Measurements from ENCODE around the gene PDIA5.
"Not testable (repeated sequence)": the region's sequence is repeated elsewhere in the genome, so short reads cannot be mapped to it uniquely, and the experiment has no call there.

The PDIA5 gene

DNA sequence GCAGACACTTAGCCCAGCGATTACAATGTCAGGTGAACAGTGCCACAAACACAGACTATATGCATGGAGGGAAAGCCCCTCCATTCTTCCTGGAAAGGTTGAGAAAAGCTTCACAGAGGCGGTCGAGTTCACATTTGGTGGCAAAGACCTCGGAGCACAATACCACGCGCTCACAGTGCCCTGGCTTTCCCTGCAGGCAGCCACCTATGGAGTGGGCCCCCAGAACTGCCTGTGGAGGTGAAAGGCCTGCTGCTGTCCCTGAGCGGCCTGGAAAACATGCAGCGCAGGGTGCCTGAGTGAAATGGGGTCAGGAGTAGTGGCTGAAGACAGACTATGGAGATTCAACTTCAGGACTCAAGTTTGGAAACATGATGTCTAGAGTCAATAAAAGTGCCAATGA, 26.9 kb downstream of the PDIA5 start:
- DNase-seq (ENCODE audit: low read depth), result no peak

DNA sequence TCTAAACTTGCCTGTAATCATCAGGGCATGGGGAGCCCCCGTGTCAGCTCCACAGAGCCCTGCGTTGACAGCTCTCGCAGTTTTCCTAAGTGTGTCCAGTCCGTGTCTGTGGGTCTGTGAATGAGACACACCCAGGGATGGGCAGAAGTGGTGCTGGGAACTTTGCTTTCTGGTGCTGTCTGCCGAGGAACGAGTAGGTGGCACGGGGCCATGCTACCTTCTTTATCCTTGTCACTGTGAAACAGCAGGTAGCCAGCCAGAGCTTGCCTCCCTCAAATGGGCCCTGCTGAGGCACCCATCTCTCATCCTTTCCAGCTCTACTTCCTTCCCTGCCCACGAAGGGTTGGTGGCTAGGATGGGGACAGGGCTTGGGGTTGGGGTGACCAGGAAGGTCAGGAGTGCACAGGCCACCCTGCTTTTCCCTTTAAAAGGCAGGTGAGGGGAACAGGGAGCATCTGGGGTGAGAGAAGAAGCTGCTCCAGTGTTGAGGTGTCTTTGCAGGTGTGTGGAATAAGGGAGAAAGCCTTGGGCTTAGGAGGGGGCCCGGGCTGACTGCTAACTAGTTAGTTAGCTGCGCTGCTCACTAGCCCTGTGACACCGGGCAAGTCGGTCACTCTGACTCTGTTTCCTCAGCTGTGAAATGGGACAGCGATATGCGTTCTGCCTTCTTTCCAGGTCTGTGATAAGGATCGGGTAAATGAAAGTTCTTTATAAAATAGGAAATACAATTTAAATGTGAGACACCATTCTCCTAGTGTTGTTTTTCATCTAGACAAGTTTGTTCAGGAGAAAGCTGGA, 27.9 kb downstream of the PDIA5 start:
- DNase-seq (ENCODE audit: low read depth), result no peak

GRCh38 chr3:123096126-123096525, 29.3 kb downstream of the PDIA5 start:
- no peak for DNase-seq (ENCODE audit: low read depth)

GRCh38 chr3:123096731-123097130, 29.9 kb downstream of the PDIA5 start:
- peak; percentile 36 for DNase-seq (ENCODE audit: low read depth)

GRCh38 chr3:123098426-123099330, 31.9 kb downstream of the PDIA5 start:
- peak; percentile 65 for DNase-seq (ENCODE audit: low read depth)

DNA sequence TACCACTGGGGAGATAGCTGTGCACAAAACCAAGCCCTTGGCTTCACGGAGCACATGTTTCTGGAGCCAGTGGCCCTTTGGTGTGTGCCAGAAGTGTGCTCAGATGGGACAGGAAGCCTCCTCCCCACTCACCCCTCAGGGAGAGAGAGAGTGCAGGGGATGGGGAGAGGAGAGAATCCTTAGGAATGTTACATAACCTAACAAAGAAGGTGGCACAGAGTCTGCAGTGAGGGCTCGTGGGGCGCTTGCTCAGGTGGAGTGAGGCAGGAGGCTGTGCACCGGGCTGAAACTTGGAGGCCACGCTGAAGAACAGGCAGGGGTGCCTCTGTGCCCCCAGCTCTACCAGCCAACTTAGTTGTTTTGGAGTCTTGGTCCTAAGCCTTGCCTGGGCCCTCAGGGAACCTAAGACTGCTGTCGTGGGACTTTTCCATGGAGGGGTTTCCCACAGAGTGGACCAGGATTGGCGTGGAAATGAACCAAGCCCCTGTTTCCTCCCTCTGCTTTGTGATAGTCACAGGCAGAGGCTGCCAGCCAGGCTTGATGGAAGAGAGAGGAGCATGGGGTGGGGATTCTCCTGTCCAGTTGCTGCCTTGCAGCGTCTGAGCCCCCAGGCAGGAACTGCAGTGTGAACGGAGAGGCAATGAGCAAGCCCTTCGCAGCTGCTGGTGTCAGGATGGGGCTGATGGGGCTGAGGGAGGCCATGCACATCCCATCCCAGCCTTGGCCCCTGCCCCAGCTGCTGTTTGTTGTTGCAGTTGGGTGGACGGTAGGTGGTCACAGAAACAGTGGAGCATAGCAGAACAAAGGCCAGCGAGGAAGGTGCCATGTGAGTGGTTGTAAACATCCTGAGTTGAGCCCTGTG, 32.7 kb downstream of the PDIA5 start:
- DNase-seq (ENCODE audit: low read depth), result no peak

- no peak for DNase-seq (ENCODE audit: low read depth)
These were observed 33.5 kb downstream of the PDIA5 start for GRCh38 chr3:123100193-123100776.

- DNase-seq (ENCODE audit: low read depth), result no peak
These were observed 35.4 kb downstream of the PDIA5 start for GRCh38 chr3:123102249-123102648.

- DNase-seq (ENCODE audit: low read depth), result no peak
These were observed 36.0 kb downstream of the PDIA5 start for GRCh38 chr3:123102826-123103225.

GRCh38 chr3:123104550-123104949, 37.7 kb downstream of the PDIA5 start:
- DNase-seq (ENCODE audit: low read depth), result peak; percentile 83

GRCh38 chr3:123105201-123106189, 38.7 kb downstream of the PDIA5 start:
- no peak for DNase-seq (ENCODE audit: low read depth)

DNA sequence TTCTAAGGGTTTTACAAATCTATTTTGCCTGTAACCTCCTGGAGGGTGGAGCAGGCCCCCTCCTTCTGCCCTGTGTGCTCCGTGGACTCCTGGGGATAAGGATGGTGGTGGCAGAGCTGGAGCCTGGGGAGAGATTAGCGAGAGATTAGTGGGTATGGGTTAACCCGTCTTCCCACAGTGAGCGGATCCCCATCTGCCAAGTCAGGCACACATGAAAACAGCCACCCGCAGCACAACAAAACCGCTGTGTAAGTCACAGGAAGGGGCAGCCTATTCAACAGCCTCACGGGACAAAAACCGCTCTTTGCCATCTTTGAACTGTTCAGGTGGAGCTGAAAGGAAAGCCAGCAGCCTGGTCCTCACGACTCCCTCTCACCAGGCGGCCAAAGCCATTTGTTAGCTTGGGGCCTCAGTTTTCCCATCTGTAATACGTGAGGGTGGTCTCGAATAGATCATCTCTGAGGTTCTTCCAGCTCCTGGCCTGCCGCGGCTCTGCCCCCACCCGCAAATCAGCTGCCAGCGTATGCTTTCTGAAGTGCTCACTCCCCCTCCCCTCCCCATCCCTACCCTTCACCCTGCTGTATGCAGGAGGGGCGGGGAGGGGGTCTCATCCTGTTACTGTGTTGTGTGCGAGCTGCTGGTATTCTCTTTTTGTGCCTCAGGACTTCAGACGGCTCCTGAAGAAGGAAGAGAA, 43.6 kb downstream of the PDIA5 start:
- no peak for DNase-seq (ENCODE audit: low read depth)

DNA sequence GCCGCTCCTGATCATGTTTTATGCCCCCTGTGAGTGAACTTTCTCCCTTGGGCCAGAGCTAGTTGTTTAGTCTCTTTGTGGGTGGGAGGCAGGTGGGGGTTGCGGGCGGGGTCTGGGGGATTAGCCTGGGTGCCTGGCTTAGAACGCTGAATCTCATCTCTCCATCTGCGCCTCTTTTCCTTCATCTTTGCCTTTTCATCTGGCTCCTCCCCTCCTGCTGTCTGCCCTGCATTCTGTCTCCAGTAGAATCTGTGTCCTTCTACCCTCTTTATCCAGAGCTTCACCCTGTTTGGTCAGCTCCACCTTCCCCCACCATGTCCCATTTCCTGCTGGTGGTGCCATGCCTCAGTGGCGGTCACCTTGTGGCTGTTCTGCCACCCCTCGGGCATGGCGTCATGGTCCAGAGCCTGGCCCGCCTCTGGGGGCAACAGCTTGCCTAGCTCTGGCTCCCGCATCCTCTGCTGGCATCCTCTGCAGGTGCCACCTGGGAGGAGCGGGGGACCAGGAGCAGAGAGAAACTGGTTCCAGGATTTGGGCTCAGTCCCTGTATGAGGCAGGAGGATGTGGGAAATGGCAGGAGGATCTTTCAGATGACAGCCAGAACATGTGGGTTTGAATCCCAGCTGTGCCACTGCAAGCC, 44.3 kb downstream of the PDIA5 start:
- DNase-seq (ENCODE audit: low read depth), result no peak

- DNase-seq (ENCODE audit: low read depth), result no peak
These were observed 44.8 kb downstream of the PDIA5 start for GRCh38 chr3:123111640-123112039.

DNA sequence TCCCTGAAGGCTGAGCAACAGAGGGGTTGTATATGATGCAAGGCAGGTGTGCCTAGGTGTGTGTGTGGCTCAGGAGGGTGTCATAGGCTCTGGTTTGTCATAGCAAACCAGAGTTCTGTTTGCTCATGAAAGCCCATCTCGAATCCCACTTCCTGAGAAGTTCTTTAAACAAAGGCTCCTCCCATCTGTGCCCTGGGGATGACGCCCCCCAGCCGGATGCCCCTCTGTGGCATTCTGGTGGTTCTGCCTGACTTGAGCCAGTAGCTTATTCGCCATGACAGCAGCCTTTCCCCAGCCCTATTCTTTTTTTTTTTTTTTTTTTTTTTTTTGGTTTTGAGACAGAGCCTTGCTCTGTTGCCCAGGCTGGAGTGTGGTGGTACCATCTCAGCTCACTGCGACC, 45.4 kb downstream of the PDIA5 start:
- DNase-seq (ENCODE audit: low read depth), result no peak

GRCh38 chr3:123112656-123113055, 45.8 kb downstream of the PDIA5 start:
- DNase-seq (ENCODE audit: low read depth), result not testable (repeated sequence)

DNA sequence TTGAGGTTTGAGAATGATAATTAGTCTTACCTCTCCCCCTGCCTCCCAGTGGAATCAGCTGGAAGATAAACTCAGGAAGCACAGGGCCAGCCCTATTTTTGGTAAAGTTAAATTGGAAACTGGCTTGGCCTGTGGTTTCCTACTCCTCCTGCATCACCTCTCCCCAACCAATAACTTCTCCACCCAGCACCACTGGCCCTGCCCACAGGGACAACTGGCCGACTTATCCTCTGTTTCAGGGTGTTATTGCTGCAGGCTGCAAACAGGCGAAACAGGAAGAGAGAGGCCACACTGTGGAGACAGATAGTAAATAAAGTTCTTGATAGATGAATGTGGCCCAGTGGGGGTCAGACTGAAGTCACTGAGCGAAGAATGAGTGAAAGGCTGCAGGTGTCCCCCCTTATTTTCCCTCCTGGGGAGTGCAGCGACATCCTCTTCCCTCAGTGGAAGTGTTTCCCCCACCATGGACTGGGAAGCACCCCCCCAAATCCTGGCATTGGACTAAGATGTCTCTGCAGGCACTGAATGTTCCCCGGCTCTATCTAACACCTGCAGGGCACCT, 47.1 kb downstream of the PDIA5 start:
- no peak for DNase-seq (ENCODE audit: low read depth)

- no peak for DNase-seq (ENCODE audit: low read depth)
These were observed 49.3 kb downstream of the PDIA5 start for GRCh38 chr3:123116116-123116515.

- DNase-seq (ENCODE audit: low read depth), result no peak
These were observed 52.6 kb downstream of the PDIA5 start for GRCh38 chr3:123119388-123119787.

All from EH (cell line).